Activated CD4-positive, alpha-beta T cell treated with anti-CD3 and anti-CD28 coated beads for 36 hours (primary cell): ENCODE data around the gene C11orf16. TPM values are rescaled to one million over a fixed set of nuclear protein-coding genes. Genes with fewer than 3 reads are reported as not detected.
"Not testable (repeated sequence)": the region's sequence is repeated elsewhere in the genome, so short reads cannot be mapped to it uniquely, and the experiment has no call there.

Source experiments
- ATAC-seq: fragments of 200-7000 bp; cut with Tn5 transposase; one replicate; pipeline ENCODE4 v1.10.0; 2021; ENCODE audit warnings: mild to moderate bottlenecking, moderate library complexity
- CTCF ChIA-PET: fragments of 350-600 bp; sonication (Branson Sonifier 250); formaldehyde crosslinking; loops from one replicate; lab custom pipeline; 2021; ENCODE audit warnings: antibody characterized with exemption; lab: Charles Lee
- POLR2A ChIA-PET: fragments of 350-600 bp; sonication (Branson Sonifier 250); formaldehyde crosslinking; loops from one replicate; lab custom pipeline; 2021; ENCODE audit warnings: antibody characterized with exemption, inconsistent platforms; lab: Charles Lee
- DNase-seq: peaks from one replicate; pipeline ENCODE4 v3.0.0-alpha.2; 2020
- H3K27ac Mint-ChIP-seq: one replicate; pipeline ENCODE4 v1.8.0; 2021; ENCODE audit warnings: mixed read lengths
- H3K27me3 Mint-ChIP-seq: one replicate; pipeline ENCODE4 v1.8.0; 2021; ENCODE audit warnings: mixed read lengths
- H3K36me3 Mint-ChIP-seq: one replicate; pipeline ENCODE4 v1.8.0; 2021; ENCODE audit warnings: low read depth, mixed read lengths
- H3K4me1 Mint-ChIP-seq: one replicate; pipeline ENCODE4 v1.8.0; 2021; ENCODE audit warnings: mixed read lengths
- H3K4me3 Mint-ChIP-seq: one replicate; pipeline ENCODE4 v1.8.0; 2021; ENCODE audit warnings: mild to moderate bottlenecking, moderate library complexity, mixed read lengths
- H3K9me3 Mint-ChIP-seq: one replicate; pipeline ENCODE4 v1.8.0; 2021; ENCODE audit warnings: low read depth, mixed read lengths
- intact Hi-C, 2 experiments: fragments of 100-400 bp; cut with DNase I in 1 of 2; cut with micrococcal nuclease in 1 of 2; formaldehyde crosslinking; loops; one replicate each; pipeline versions ENCODE4 v1.14.2 to v1.15.1; 2022 to 2024; cut with DNase I, micrococcal nuclease
- total RNA-seq, 2 experiments: library from RNA; stranded (reverse); gene quantifications; one replicate each; pipeline ENCODE4 v1.2.3, GENCODE V29; 2021

Gene C11orf16
- total RNA-seq, 2 experiments from 2014 or later: not detected

DNA sequence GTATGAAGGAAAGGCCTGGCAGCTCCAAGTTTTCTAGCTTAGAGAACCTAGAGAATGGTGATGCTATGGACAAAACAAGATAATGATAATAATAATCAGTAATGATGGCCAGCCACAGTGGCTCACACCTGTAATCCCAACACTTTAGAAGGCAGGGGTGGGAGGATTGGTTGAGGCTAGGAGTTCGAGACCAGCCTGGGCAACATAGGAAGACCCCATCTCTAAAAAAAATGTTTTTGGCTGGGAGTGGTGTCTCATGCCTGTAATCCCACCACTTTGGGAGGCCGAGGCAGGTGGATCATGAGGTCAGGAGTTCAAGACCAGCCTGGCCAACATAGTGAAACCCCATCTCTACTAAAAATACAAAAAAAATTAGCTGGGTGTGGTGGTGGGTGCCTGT is 3.0 kb upstream of the C11orf16 start:
- CTCF ChIA-PET: interaction anchor here (4.6 kb wide), 1 partner anchor 24 kb away, joined by 22 read pairs; no protein-coding TSS in a partner anchor
- H3K9me3 Mint-ChIP-seq, intact Hi-C loops, DNase-seq, H3K36me3 Mint-ChIP-seq, H3K27me3 Mint-ChIP-seq, H3K27ac Mint-ChIP-seq, ATAC-seq, POLR2A ChIA-PET, H3K4me3 Mint-ChIP-seq, H3K4me1 Mint-ChIP-seq: not testable (repeated sequence)

DNA sequence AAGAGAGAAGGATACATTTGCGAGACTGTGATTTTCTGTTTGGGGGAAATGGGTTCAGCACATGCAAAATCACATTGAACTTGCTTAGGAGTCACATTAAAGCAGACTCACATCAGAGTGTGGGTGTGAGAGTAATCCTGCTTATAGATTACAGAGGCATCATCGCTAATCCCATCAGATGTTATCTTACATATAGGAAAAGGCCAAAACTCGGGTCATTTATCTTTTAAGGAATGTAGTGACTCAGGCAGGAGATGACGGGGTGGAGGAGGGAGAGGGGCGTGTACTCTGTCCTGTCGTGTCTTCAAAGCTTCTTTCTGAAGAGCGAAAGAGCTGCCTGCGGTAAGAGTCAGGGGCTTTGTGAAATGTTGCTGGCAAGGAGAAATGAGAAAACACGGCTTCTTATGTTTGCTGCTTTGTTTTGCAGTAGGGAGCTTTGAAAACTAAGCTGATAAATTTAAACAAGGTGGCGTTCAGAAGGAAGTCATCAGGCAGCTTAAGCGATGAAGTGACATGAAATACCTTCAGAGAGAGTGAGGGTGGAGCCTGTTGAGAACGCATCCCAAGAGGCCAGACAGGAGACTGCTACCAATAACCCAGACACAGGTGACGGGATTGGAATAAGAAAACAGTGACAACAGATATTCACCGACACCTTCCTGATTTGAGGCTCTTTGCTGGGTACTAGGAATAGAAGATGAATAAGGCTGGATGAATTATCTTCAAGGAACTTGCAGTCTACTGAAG is 2.2 kb upstream of the C11orf16 start:
- Mint-ChIP-seq H3K9me3 (no peaks in the 10 kb centered on the region), H3K27me3 (no peaks in the 10 kb centered on the region), H3K27ac (no peak overlapping the region), H3K4me3 (no peak overlapping the region), H3K4me1 (no peaks in the 10 kb centered on the region), H3K36me3 (no peaks in the 10 kb centered on the region)
- DNase-seq: no peak
- ChIA-PET POLR2A (no interaction called here), CTCF (interaction anchor here (0.9 to 4.6 kb wide), 3 partner anchors 25 to 802 kb away, joined by 3 to 22 read pairs (median 3); no protein-coding TSS in a partner anchor)
- intact Hi-C loops: no loop called here
- peak; percentile 30 for ATAC-seq

DNA sequence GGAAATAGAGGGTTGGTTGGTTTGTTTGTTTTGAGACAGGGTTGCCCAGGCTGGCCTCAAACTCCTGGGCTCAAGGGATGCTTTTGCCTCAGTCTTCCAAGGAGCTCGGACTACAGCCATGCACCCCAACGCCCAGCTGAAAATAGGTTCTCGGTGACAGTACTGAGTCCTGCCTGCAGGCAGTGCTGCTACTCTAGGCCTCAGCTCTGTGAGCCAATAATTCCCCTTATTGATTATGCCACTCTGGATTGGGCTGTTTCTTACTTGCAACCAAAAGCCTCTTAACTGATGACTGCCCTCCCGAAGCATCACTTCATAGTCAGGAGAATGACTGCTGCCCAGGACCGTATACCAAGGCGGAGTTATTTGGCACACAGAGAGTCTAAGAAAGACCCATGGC is 1.2 kb upstream of the C11orf16 start:
- Mint-ChIP-seq H3K27me3 (no peaks in the 10 kb centered on the region), H3K4me3 (no peak overlapping the region), H3K9me3 (no peaks in the 10 kb centered on the region), H3K36me3 (no peaks in the 10 kb centered on the region), H3K4me1 (no peaks in the 10 kb centered on the region), H3K27ac (no peak overlapping the region)
- intact Hi-C loops: no loop called here
- ChIA-PET CTCF (interaction anchor here (0.9 to 4.6 kb wide), 3 partner anchors 26 to 803 kb away, joined by 3 to 22 read pairs (median 3); no protein-coding TSS in a partner anchor), POLR2A (no interaction called here)
- no peak for ATAC-seq
- no peak for DNase-seq

DNA sequence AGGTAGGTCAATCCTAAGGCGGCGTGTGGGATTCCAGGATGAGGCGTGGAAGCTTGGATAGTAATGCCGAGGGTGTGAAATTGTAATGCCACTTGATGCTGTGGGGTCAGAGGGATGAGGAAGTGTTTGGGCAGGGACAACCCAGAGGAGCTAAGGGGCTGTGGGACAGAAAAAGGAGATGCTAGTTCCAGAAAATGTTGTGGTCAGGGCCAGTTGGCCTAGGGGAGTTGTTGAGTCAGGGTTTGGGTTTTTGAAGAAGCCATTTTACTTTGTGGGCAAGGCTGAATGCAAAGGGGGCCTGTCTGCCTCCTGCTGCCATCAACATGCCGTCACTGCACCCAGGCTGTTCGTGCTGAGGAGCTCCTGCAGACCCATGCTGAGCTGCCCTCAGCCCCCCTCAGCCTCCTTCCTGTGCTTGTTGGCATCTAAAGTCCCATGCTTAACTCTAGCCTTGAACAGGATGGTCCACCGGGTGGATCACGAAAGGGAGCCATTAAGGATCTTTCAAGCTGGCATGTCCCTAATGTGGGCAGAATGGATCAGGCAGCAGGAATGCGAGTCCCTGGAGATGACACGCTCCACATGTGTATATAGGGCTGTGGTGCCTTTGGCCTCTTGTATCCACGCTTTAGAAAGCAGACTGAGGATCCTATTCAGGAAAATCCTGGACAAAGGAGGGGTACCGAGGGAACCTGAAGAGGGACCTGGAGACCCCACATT is 2.1 kb downstream of the C11orf16 start:
- no peaks in the 10 kb centered on the region for H3K36me3 Mint-ChIP-seq

DNA sequence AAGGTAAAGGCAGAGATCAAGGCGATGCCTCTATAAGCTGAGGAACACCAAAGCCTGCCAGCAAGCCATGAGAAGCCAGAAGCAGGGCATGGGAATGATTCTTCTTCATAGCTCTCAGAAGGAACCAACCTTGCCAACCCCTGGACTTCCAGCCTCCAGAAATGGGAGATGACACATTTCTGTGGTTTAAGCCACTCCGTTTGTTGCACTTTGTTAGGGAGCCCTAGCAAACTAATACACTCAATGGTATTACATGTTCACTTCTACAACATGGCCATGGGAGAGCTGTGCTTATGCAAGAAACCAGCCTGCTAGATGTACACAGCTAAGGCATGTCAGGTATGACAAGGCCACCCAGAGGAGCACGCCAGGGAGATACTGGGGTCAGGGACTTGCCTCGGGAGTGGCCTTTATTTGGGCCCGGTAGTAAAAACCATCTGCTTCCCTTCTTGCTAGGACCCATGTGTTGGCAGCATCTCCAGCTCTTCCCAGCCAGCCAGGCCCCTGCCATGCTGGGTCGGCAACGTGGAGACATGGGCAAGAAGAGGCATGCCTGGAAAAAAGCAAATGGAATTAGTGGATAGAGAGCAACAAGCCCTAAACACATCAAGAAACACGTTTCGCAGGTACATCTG is 3.6 kb downstream of the C11orf16 start:
- ATAC-seq (no peak), DNase-seq (no peak)
- H3K4me3 Mint-ChIP-seq: no peak overlapping the region
- no peaks in the 10 kb centered on the region for H3K27me3 Mint-ChIP-seq
- intact Hi-C loops: no loop called here
- H3K9me3 Mint-ChIP-seq: no peaks in the 10 kb centered on the region
- CTCF ChIA-PET: interaction anchor here (0.6 to 1.5 kb wide), 3 partner anchors 55 to 504 kb away, joined by 3 read pairs; no protein-coding TSS in a partner anchor
- POLR2A ChIA-PET: no interaction called here
- H3K27ac Mint-ChIP-seq: no peak overlapping the region
- H3K36me3 Mint-ChIP-seq: no peaks in the 10 kb centered on the region
- H3K4me1 Mint-ChIP-seq: no peaks in the 10 kb centered on the region

More for the DNA sequence above, 2.1 kb downstream of the C11orf16 start:
- H3K9me3 Mint-ChIP-seq: no peaks in the 10 kb centered on the region
- ChIA-PET POLR2A (interaction anchor here (0.6 kb wide), 1 partner anchor 37 kb away, joined by 4 read pairs; no protein-coding TSS in a partner anchor), CTCF (interaction anchor here (1.0 to 1.5 kb wide), 2 partner anchors 207 to 503 kb away, joined by 3 read pairs; no protein-coding TSS in a partner anchor)
- H3K27ac Mint-ChIP-seq: no peak overlapping the region
- H3K4me1 Mint-ChIP-seq: no peaks in the 10 kb centered on the region
- DNase-seq: no peak
- no peak for ATAC-seq
- H3K27me3 Mint-ChIP-seq: no peaks in the 10 kb centered on the region
- intact Hi-C loops: no loop called here
- H3K4me3 Mint-ChIP-seq: no peak overlapping the region

DNA sequence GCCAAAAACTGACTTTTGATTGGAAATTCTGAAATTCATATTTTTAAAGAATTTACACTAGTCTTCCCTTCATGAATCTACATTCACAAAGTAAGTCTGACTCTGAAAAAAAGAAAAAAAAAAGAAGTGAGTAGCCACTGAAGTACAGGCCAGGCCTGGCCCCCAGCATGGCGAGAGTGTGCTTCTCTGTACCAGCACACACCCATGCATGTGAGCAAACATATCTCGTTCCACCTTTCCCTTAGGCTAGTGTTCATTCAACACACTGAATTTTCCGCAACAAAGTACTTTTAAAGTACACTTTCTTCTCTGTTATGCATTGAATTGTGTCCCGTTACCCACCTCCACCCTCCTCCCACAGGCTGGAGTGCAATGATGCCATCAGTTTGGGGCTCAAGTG is 4.5 kb downstream of the C11orf16 start:
- no peaks in the 10 kb centered on the region for H3K27me3 Mint-ChIP-seq
- DNase-seq (no peak), ATAC-seq (no peak)
- H3K4me1 Mint-ChIP-seq: no peaks in the 10 kb centered on the region
- H3K4me3 Mint-ChIP-seq: no peak overlapping the region
- H3K27ac Mint-ChIP-seq: no peak overlapping the region
- H3K9me3 Mint-ChIP-seq: no peaks in the 10 kb centered on the region
- ChIA-PET POLR2A (no interaction called here), CTCF (interaction anchor here (0.6 kb wide), 1 partner anchor 56 kb away, joined by 3 read pairs; no protein-coding TSS in a partner anchor)
- peaks cover 2% of the 10 kb centered on the region for H3K36me3 Mint-ChIP-seq
- intact Hi-C loops: no loop called here

DNA sequence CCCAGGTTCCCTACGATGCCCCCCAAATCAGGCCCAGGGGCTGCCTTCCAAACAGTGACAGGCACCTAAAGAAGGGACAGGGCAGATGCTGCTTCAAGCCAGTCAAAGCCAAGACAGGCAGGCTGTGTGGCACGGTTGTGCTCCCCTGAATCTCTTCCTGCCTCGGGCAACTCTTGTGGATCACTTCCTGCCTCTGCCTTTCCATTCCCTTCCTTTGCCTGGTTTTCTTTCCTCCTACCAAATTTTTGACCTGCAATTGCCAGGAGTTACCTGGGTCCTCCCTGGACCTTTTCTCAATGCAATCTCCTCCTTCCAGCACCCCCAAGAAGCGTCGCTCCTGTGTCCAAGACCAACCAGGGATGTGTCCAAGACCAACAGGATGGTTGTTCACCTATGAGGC is 5.5 kb downstream of the C11orf16 start:
- H3K27ac Mint-ChIP-seq: no peak overlapping the region
- peaks cover 2% of the 10 kb centered on the region for H3K36me3 Mint-ChIP-seq
- intact Hi-C loops: no loop called here
- no peaks in the 10 kb centered on the region for H3K9me3 Mint-ChIP-seq
- no peak for DNase-seq
- no peak overlapping the region for H3K4me3 Mint-ChIP-seq
- H3K4me1 Mint-ChIP-seq: no peaks in the 10 kb centered on the region
- ChIA-PET CTCF (interaction anchor here (1.9 kb wide), 1 partner anchor 12 kb away, joined by 5 read pairs; no protein-coding TSS in a partner anchor), POLR2A (interaction anchor here (0.6 kb wide), 1 partner anchor 366 kb away, joined by 3 read pairs; no protein-coding TSS in a partner anchor)
- ATAC-seq: no peak
- H3K27me3 Mint-ChIP-seq: no peaks in the 10 kb centered on the region

DNA sequence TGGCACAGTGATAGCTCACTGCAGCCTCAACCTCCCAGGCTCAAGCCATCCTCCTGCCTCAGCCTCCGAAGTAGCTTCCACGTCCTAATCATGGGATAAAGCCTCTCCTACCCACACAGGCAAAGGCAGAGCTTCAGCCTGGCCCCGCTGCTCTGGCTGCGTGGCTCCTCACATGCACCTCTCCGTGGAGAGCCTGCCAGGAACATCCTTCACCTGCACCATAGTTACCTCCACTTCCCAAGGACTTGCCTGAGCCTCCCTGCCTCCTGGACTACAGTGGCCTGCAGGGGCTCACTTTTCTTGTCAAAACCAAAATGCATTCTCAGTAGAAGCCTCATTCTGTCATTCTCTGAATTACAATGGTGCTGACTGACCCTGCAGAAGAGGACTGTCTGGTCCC is 6.5 kb downstream of the C11orf16 start:
- POLR2A ChIA-PET: no interaction called here
- no peaks in the 10 kb centered on the region for H3K4me1 Mint-ChIP-seq
- no peak overlapping the region for H3K27ac Mint-ChIP-seq
- CTCF ChIA-PET: interaction anchor here (0.5 to 1.9 kb wide), 4 partner anchors 11 to 567 kb away, joined by 3 to 5 read pairs (median 4); no protein-coding TSS in a partner anchor
- intact Hi-C loops: no loop called here
- no peak for DNase-seq
- no peaks in the 10 kb centered on the region for H3K9me3 Mint-ChIP-seq
- no peaks in the 10 kb centered on the region for H3K27me3 Mint-ChIP-seq
- no peak for ATAC-seq
- peaks cover 2% of the 10 kb centered on the region for H3K36me3 Mint-ChIP-seq
- H3K4me3 Mint-ChIP-seq: no peak overlapping the region

DNA sequence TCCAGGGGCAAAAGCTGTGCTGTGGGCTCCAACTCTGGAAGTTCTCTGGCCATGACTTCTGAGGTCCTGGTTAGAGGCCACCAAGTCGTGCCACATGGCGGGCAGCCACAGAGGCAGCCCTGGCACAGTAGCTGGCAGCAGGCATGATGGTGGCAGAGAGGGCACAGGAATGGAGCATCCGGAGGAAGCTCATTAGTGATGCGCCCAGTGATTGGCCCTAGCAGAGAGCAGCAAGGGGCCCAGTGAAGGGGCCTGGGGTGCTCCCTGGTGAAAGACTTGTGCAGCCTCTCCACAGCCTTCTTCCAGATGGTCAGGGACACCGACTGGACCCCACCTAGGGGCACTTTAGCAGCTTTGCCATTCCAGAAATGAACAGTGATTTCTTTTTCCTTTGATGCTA is 7.0 kb downstream of the C11orf16 start:
- POLR2A ChIA-PET: no interaction called here
- H3K27ac Mint-ChIP-seq: no peak overlapping the region
- H3K4me3 Mint-ChIP-seq: no peak overlapping the region
- H3K36me3 Mint-ChIP-seq: peaks cover 2% of the 10 kb centered on the region
- H3K27me3 Mint-ChIP-seq: no peaks in the 10 kb centered on the region
- H3K9me3 Mint-ChIP-seq: no peaks in the 10 kb centered on the region
- ATAC-seq (no peak), DNase-seq (no peak)
- no peaks in the 10 kb centered on the region for H3K4me1 Mint-ChIP-seq
- CTCF ChIA-PET: interaction anchor here (0.5 to 1.9 kb wide), 5 partner anchors 10 to 210 kb away, joined by 3 to 5 read pairs (median 3); no protein-coding TSS in a partner anchor
- intact Hi-C loops: no loop called here

DNA sequence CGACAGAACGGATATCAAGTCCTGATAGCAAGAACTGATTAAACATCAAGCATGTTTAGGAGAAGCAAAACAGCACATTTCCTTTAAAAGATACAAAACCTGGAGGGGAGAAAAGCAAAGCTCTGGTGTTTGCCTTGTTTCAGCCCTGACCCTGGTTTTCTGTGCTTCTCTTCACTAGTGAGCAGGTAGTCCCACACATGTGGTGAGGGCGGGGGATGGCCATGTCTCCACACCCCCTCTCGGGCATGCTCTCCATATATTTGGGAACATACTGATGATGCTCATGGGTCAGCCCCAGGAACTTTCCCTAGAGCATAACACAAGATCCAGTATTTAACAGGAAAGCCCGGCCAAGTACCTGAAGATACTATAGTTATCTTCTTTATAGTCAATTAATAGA is 10.1 kb downstream of the C11orf16 start:
- ChIA-PET POLR2A (no interaction called here), CTCF (interaction anchor here (1.1 kb wide), 1 partner anchor 215 kb away, joined by 4 read pairs; no protein-coding TSS in a partner anchor)
- Mint-ChIP-seq H3K27me3 (no peaks in the 10 kb centered on the region), H3K27ac (no peak overlapping the region), H3K4me3 (no peak overlapping the region), H3K36me3 (peaks cover 14% of the 10 kb centered on the region), H3K9me3 (no peaks in the 10 kb centered on the region), H3K4me1 (no peaks in the 10 kb centered on the region)
- DNase-seq: no peak
- no peak for ATAC-seq
- intact Hi-C loops: no loop called here
